PC-3 (cell line): ENCODE data around the gene CHMP2A. TPM values are rescaled to one million over a fixed set of nuclear protein-coding genes. Genes with fewer than 3 reads are reported as not detected.

Source experiments
- ATAC-seq: fragments of 200-7000 bp; cut with Tn5 transposase; 2 replicates; pipeline ENCODE4 v1.9.1; 2020; ENCODE audit warnings: mild to moderate bottlenecking, moderate library complexity
- BruUV-seq: library from RNA; stranded (reverse); fragments of 400-500 nt; replicated peaks from 2 replicates; lab custom pipeline; 2021; lab: Mats Ljungman, UMichigan
- CTCF ChIA-PET: fragments of 300-600 bp; sonication (Branson Sonifier 250); formaldehyde crosslinking; loops from one replicate; lab custom pipeline; 2022; ENCODE audit warnings: antibody characterized with exemption; lab: Charles Lee
- POLR2A ChIA-PET: fragments of 300-600 bp; sonication (Branson Sonifier 250); formaldehyde crosslinking; loops from one replicate; lab custom pipeline; 2022; ENCODE audit warnings: antibody characterized with exemption; ENCODE audit not compliant: unreplicated experiment; lab: Charles Lee
- DNase-seq: peaks from one replicate; pipeline ENCODE4 v3.0.0-alpha.2; 2015
- H2AFZ ChIP-seq: fragments of 300-600 bp; sonication (generic); 2 replicates; pipeline ENCODE4 v1.6.0; 2016; ENCODE audit warnings: antibody characterized with exemption, low read length
- H3F3A ChIP-seq: fragments of 300-600 bp; sonication (generic); one replicate; pipeline ENCODE4 v1.6.0; 2017; ENCODE audit warnings: antibody characterized with exemption, low read length, control low read depth, mild to moderate bottlenecking; ENCODE audit not compliant: unreplicated experiment
- H3K27ac ChIP-seq: fragments of 300-600 bp; sonication (generic); 2 replicates; pipeline ENCODE4 v1.5.1; 2016; ENCODE audit warnings: mild to moderate bottlenecking, low read length
- H3K27me3 ChIP-seq: fragments of 300-600 bp; sonication (generic); 2 replicates; pipeline ENCODE4 v1.6.1; 2016; ENCODE audit warnings: low read length, mixed read lengths
- H3K36me3 ChIP-seq: fragments of 300-600 bp; sonication (generic); 2 replicates; pipeline ENCODE4 v1.6.1; 2016; ENCODE audit warnings: low read depth, mixed run types, low read length, mixed read lengths
- H3K4me1 ChIP-seq: fragments of 300-600 bp; sonication (generic); 2 replicates; pipeline ENCODE4 v1.5.1; 2016; ENCODE audit warnings: low read length; ENCODE audit not compliant: insufficient read depth
- H3K4me2 ChIP-seq: fragments of 300-600 bp; sonication (generic); 2 replicates; pipeline ENCODE4 v1.6.0; 2016; ENCODE audit warnings: low read length
- H3K4me3 ChIP-seq: fragments of 300-600 bp; sonication (generic); 2 replicates; pipeline ENCODE4 v1.5.1; 2016; ENCODE audit warnings: mild to moderate bottlenecking, low read length, mixed read lengths
- H3K79me2 ChIP-seq: fragments of 300-600 bp; sonication (generic); 2 replicates; pipeline ENCODE4 v1.6.1; 2017; ENCODE audit warnings: low read length, mixed read lengths
- H3K9ac ChIP-seq: fragments of 300-600 bp; sonication (generic); 2 replicates; pipeline ENCODE4 v1.6.0; 2016; ENCODE audit warnings: mild to moderate bottlenecking, low read length
- H3K9me2 ChIP-seq: fragments of 300-600 bp; sonication (generic); replicated peaks from 2 replicates; pipeline ENCODE4 v1.6.1; 2016; ENCODE audit warnings: mixed run types, low read length, mixed read lengths
- H3K9me3 ChIP-seq: fragments of 300-600 bp; sonication (generic); 2 replicates; pipeline ENCODE4 v1.6.1; 2016; ENCODE audit warnings: low read length, mixed read lengths
- H4K20me1 ChIP-seq: fragments of 300-600 bp; sonication (generic); 2 replicates; pipeline ENCODE4 v1.6.1; 2016; ENCODE audit warnings: low read length, mixed read lengths
- CTCF ChIP-seq: fragments of 300-600 bp; sonication (generic); conservative IDR thresholded peaks from 2 replicates; pipeline ENCODE4 v1.5.1; 2017; ENCODE audit warnings: antibody characterized with exemption, low read depth, mild to moderate bottlenecking, low read length
- EZH2 ChIP-seq: fragments of 300-600 bp; sonication (generic); IDR thresholded peaks from one replicate; pipeline ENCODE4 v1.6.1; 2017; ENCODE audit warnings: antibody characterized with exemption, mild to moderate bottlenecking, low read length; ENCODE audit not compliant: unreplicated experiment
- EZH2phosphoT487 ChIP-seq: fragments of 300-600 bp; sonication (generic); IDR thresholded peaks from 2 replicates; pipeline ENCODE4 v1.6.1; 2018; ENCODE audit warnings: mild to moderate bottlenecking, antibody characterized with exemption, low read length, borderline replicate concordance
- intact Hi-C: fragments of 100-400 bp; cut with micrococcal nuclease; formaldehyde crosslinking; loops from 2 replicates; pipeline ENCODE4 v1.9.0; 2023
- total RNA-seq: library from RNA; depleted of rRNA; stranded (reverse); fragments of >200 nt; gene quantifications from 2 replicates; pipeline ENCODE4 v1.2.3, GENCODE V29; 2014

CHMP2A gene
- total RNA-seq, 1 experiment from 2014 or later, result 220 TPM

GRCh38 chr19:58519355-58520256 lies 35.3 kb downstream of the CHMP2A start, which contains the start of gene ZBTB45:
ZBTB45 (minus strand) TSS chr19:58519810; CDS start chr19:58517673, 2,137 bp downstream.
- Histone ChIP-seq H3F3A (no peaks in the 10 kb centered on the region), H3K4me3 (peak within 1 kb of the TSS; percentile 89), H3K27me3 (no peaks in the 10 kb centered on the region), H3K9me2 (no peaks in the 10 kb centered on the region), H3K4me2 (peak within 1 kb of the TSS; percentile 95), H3K9me3 (no peaks in the 10 kb centered on the region), H3K9ac (peak within 1 kb of the TSS; percentile 94), H4K20me1 (no peaks in the 10 kb centered on the region), H2AFZ (peak within 1 kb of the TSS; percentile 85), H3K27ac (peak within 1 kb of the TSS; percentile 65), H3K4me1 (peaks cover 13% of the 10 kb centered on the region), H3K36me3 (peaks cover 14% of the 10 kb centered on the region), H3K79me2 (peaks cover 40% of the 10 kb centered on the region)
- intact Hi-C loops, result loop anchor here (1.0 to 2.0 kb wide), 2 partner anchors 20 to 55 kb away; no protein-coding TSS in a partner anchor
- TF ChIP-seq CTCF (peak; percentile 79), EZH2phosphoT487 (no peak)
- ChIA-PET POLR2A (interaction anchor here (0.5 to 1.7 kb wide), 5 partner anchors 14 to 40 kb away, joined by 3 to 11 read pairs (median 5); partner anchors contain the start of genes CHMP2A and TRIM28), CTCF (interaction anchor here (0.6 to 1.4 kb wide), 7 partner anchors 15 to 157 kb away, joined by 3 to 9 read pairs (median 4); partner anchors contain the start of genes CHMP2A, TRIM28, ZNF324B and ZNF497)
- DNase-seq, result peak; percentile 98
- ATAC-seq, result peak; percentile 79
- TSS peak; percentile 33 for BruUV-seq

DNA sequence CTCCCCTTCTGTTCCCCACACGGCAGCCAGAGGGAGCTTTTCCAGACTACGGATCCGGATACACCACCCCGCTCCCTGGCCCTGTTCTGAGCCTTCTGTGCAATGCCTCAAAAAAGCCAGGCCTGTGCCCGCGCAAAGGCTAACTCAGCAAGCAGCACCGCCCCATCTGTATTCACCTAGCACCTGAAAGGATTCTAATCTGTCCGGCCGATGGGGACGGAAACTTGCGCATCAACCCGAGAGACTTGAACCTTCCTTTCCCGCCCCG lies 35.9 kb downstream of the CHMP2A start:
- no peaks in the 10 kb centered on the region for H4K20me1 ChIP-seq

More for the DNA sequence above, 35.9 kb downstream of the CHMP2A start:
- no peaks in the 10 kb centered on the region for H3F3A ChIP-seq
- H3K9ac ChIP-seq, result peak overlapping the region; percentile 94
- peak overlapping the region; percentile 95 for H3K4me2 ChIP-seq
- ChIA-PET POLR2A (interaction anchor here (1.1 to 1.7 kb wide), 2 partner anchors 25 to 40 kb away, joined by 3 to 6 read pairs; partner anchors contain the start of gene TRIM28), CTCF (interaction anchor here (0.9 to 1.4 kb wide), 5 partner anchors 14 to 157 kb away, joined by 3 to 5 read pairs (median 3); partner anchors contain the start of genes CHMP2A, ZNF324B and ZNF497)
- H3K9me3 ChIP-seq, result no peaks in the 10 kb centered on the region
- H3K27ac ChIP-seq, result peak overlapping the region; percentile 65
- no TSS peak for BruUV-seq
- peak overlapping the region; percentile 85 for H2AFZ ChIP-seq
- H3K27me3 ChIP-seq, result no peaks in the 10 kb centered on the region
- H3K36me3 ChIP-seq, result peaks cover 14% of the 10 kb centered on the region
- peaks cover 44% of the 10 kb centered on the region for H3K79me2 ChIP-seq
- H3K4me3 ChIP-seq, result peak overlapping the region; percentile 89
- ATAC-seq (peak; percentile 52), DNase-seq (peak; percentile 77)
- TF ChIP-seq EZH2phosphoT487 (no peak), EZH2 (no peak), CTCF (no peak; the same call in 1 of the 2 replicates)
- intact Hi-C loops, result loop anchor here (1.0 to 2.0 kb wide), 2 partner anchors 20 to 56 kb away; no protein-coding TSS in a partner anchor
- H3K9me2 ChIP-seq, result no peaks in the 10 kb centered on the region
- H3K4me1 ChIP-seq, result peaks cover 16% of the 10 kb centered on the region
